GM10248 (cell line): Measurements from ENCODE around the gene PKIB.
A peak's percentile ranks its signal among the peaks of the same experiment; 100 is the strongest.

Experiments
- CTCF ChIA-PET: fragments of 300-600 bp; sonication (Branson Sonifier 250); formaldehyde crosslinking; extraction: SDS; loops from one replicate; lab custom pipeline; 2021; ENCODE audit warnings: antibody characterized with exemption; lab: Yijun Ruan, JAX
- POLR2A ChIA-PET: fragments of 350-650 bp; sonication (Branson Sonifier 250); formaldehyde crosslinking; extraction: SDS; loops from one replicate; lab custom pipeline; 2020; ENCODE audit warnings: antibody characterized with exemption; lab: Yijun Ruan, JAX
- DNase-seq: peaks from one replicate; pipeline ENCODE4 v3.0.0; 2012; ENCODE audit errors: extremely low spot score
- TF ChIP-seq, protein P1 (sequence below): IDR thresholded peaks from 2 replicates; pipeline ENCODE4 v1.5.1; 2012; ENCODE audit warnings: mild to moderate bottlenecking, low read depth; ENCODE audit errors: extremely low read depth, missing control alignments, control extremely low read depth

Gene PKIB

DNA sequence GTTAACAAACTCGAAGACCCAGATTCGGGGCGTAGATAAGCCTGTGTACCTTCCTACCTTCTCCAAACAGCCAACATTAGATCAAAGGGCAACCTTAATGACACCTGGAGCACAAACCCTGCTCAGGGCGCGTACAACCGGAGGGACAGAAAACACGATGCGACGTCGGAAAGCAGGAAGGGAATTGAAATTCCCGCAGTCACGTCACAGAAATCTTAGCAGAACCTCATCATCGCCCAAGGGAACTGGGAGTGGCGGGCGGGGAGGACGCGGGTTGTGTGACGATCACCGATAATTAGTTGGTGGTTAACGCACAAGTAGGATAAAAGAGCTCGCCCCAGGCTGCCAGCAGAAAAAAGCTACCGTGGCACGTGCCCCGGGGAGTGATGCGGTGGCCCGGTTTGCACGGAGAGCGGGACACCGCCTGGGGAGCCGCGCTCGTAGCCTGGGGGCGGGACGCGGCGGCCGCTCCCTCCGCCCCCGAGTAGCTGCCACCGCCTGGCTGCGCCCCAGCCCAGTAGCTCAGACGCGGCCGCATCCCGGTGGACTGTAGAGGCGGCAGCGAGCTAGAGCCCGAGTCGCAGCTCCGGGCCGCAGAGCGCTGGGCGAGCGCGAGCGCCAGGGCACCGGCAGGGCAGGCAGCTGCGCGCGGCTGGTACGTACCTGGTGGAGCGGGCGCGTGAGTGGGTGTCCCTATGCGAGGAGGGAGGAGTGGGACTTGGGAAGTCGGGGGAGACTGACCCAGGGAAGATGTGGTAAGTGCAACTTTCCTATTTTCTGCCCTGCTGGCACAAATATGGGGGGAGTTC is at the start of gene PKIB:
Gene PKIB (plus strand): TSS at position 525 of the 809 bp plus-strand sequence. CDS start 107,390 bp downstream, outside the sequence.
- ChIA-PET POLR2A (no interaction called here), CTCF (interaction anchor here (1.0 to 2.1 kb wide), 4 partner anchors 10 to 118 kb away, joined by 3 to 6 read pairs (median 4); no protein-coding TSS in a partner anchor)
- TF ChIP-seq, protein P1, sequence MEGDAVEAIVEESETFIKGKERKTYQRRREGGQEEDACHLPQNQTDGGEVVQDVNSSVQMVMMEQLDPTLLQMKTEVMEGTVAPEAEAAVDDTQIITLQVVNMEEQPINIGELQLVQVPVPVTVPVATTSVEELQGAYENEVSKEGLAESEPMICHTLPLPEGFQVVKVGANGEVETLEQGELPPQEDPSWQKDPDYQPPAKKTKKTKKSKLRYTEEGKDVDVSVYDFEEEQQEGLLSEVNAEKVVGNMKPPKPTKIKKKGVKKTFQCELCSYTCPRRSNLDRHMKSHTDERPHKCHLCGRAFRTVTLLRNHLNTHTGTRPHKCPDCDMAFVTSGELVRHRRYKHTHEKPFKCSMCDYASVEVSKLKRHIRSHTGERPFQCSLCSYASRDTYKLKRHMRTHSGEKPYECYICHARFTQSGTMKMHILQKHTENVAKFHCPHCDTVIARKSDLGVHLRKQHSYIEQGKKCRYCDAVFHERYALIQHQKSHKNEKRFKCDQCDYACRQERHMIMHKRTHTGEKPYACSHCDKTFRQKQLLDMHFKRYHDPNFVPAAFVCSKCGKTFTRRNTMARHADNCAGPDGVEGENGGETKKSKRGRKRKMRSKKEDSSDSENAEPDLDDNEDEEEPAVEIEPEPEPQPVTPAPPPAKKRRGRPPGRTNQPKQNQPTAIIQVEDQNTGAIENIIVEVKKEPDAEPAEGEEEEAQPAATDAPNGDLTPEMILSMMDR: peak; percentile 28
- DNase-seq: peak; percentile 64

GRCh38 chr6:122563364-122564052 is 46.7 kb upstream of the PKIB start:
- TF ChIP-seq, protein P1: no peak
- ChIA-PET CTCF (interaction anchor here (0.8 to 1.1 kb wide), 4 partner anchors 9 to 181 kb away, joined by 3 read pairs; no protein-coding TSS in a partner anchor), POLR2A (no interaction called here)

GRCh38 chr6:122564230-122564629 is 46.0 kb upstream of the PKIB start:
- POLR2A ChIA-PET: no interaction called here
- CTCF ChIA-PET: interaction anchor here (0.8 to 0.9 kb wide), 2 partner anchors 34 to 182 kb away, joined by 3 read pairs; no protein-coding TSS in a partner anchor

More at GRCh38 chr6:122563364-122564052, 46.7 kb upstream of the PKIB start:
- DNase-seq: no peak

DNA sequence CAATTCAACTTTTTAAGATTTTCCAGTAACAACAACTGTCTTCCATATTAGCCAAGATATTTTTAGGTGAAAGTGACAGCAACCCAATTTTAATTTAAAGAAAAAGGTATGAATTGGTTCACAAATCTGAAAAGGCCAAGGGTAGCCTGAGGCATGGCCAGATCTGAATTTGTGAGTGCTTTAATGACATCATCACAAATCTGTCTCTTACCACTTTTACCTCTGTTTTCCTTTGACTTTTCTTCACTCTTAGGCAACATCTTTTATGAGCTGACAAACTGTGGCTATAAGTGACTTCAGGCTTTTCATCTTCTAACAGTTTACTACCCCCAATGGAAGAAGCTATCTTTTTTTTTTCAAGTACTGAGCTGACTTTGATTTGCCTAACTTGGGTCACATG is 44.5 kb upstream of the PKIB start:
- no peak for DNase-seq
- POLR2A ChIA-PET: no interaction called here
- TF ChIP-seq, protein P1: no peak
- CTCF ChIA-PET: interaction anchor here (1.2 to 1.5 kb wide), 2 partner anchors 35 to 75 kb away, joined by 5 to 8 read pairs; no protein-coding TSS in a partner anchor

More at GRCh38 chr6:122564230-122564629, 46.0 kb upstream of the PKIB start:
- TF ChIP-seq, protein P1: no peak
- no peak for DNase-seq

- CTCF ChIA-PET: interaction anchor here (1.0 to 1.5 kb wide), 2 partner anchors 49 to 76 kb away, joined by 3 to 5 read pairs; no protein-coding TSS in a partner anchor
- POLR2A ChIA-PET: no interaction called here
- TF ChIP-seq, protein P1: no peak
- DNase-seq: no peak
Measured at GRCh38 chr6:122567034-122567433, 43.2 kb upstream of the PKIB start.

DNA sequence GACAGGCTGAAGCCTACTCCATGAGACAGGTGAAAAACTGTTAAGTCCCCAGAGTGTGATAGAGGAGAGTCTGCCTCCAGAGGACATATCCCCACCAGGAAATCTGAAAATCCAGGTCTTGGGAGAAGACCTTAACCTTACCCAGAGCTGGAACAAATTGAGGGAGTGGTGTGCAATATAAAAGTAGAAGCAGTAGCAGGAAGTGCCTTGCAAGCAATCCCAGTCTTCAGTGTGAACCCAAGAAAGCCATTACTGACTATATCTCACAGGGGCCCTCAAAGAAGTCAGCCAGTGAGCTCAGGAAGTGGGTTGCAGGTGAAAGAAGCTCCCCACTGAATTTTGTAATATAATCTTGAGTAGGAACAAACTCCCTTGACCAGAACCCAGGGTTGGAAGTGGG is 41.9 kb upstream of the PKIB start:
- DNase-seq: no peak
- TF ChIP-seq, protein P1: no peak
- ChIA-PET POLR2A (no interaction called here), CTCF (interaction anchor here (0.8 to 0.9 kb wide), 2 partner anchors 14 to 38 kb away, joined by 3 read pairs; no protein-coding TSS in a partner anchor)
